Activated T-cell treated with anti-CD3 and anti-CD28 coated beads, Interleukin-2, amount 50 U/mL, for 4 hours (primary cell): ENCODE results near the gene PRCD. TPM values are rescaled to one million over a fixed set of nuclear protein-coding genes. Genes with fewer than 3 reads are reported as not detected.

Experiments used
- ATAC-seq, 2 donors: fragments of 200-7000 bp; cut with Tn5 transposase; one replicate each; pipeline ENCODE4 v1.10.0; 2021
- DNase-seq: peaks from one replicate; pipeline ENCODE4 v3.0.0-alpha.2; 2020
- H3K27me3 Mint-ChIP-seq: one replicate; pipeline ENCODE4 v1.8.0; 2021; ENCODE audit warnings: low read depth, mixed read lengths
- H3K36me3 Mint-ChIP-seq: one replicate; pipeline ENCODE4 v1.8.0; 2022; ENCODE audit warnings: mixed read lengths; ENCODE audit not compliant: insufficient read depth
- H3K4me1 Mint-ChIP-seq: one replicate; pipeline ENCODE4 v1.8.0; 2021; ENCODE audit warnings: low read depth, mixed read lengths
- H3K4me3 Mint-ChIP-seq: one replicate; pipeline ENCODE4 v1.8.0; 2021; ENCODE audit warnings: mild to moderate bottlenecking, moderate library complexity, mixed read lengths
- H3K9me3 Mint-ChIP-seq: one replicate; pipeline ENCODE4 v1.8.0; 2021; ENCODE audit warnings: mixed read lengths
- total RNA-seq, 3 donors: library from RNA; stranded (reverse); gene quantifications; one replicate each; pipeline ENCODE4 v1.2.1, GENCODE V29; 2021

PRCD gene
- total RNA-seq, 3 donors from 2014 or later, result not detected

DNA sequence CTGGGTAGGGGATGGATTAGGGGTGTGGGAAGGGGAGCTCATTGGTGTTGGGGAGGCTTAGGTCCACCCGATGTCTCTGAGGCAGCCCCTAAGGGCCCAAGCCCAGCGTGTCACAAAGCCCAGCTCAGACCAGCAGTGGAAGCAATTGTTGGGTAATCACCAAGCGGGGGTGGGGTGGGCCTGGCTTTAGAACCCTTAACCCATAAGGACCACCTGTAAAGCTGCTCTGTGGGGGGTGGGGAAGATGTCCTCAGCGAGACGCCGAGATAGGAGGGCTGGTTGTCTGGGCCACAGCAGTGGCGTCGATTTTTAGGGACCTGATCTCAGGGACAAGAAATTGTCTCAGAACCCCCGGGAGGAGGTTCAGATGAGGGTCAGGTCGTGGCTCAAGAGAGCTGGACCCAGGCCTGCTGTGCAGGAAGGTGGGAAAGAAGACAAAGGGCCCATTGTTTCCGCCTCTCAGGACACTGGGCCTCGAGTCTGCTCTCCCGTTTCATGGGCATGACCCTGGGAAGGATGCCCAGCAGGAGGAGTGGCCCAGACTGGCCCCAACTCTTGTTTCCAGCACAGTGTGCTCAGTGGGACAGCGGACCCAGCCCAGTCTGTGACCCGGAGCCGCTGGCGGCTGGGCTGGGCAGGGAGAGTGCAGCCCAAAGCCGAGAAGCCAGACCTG, 29.9 kb downstream of the PRCD start:
- Mint-ChIP-seq H3K27me3 (no peaks in the 10 kb centered on the region), H3K4me1 (peaks cover 30% of the 10 kb centered on the region), H3K4me3 (no peak overlapping the region), H3K9me3 (no peaks in the 10 kb centered on the region), H3K36me3 (peaks cover 22% of the 10 kb centered on the region)
- DNase-seq (no peak), ATAC-seq (no peak)

DNA sequence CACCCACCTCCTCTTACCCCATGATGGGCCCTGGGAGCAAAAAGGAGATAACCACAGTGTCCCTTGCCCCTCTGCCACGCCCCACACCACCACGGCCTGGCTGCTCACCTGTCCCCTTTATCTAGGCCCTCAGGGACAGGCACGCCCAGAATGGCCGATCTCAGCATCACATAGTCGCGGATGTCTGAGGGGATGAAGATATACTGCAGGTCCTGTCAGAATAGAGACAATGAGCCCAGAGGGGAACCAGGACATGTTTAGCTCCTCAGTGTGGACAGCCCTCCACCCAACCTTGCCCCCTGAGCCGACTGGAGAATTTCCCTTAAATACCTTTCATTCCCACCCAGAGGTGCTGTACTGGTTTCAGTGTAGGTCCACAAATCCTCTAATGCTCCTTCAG, 30.6 kb downstream of the PRCD start:
- no peaks in the 10 kb centered on the region for H3K27me3 Mint-ChIP-seq
- ATAC-seq (no peak), DNase-seq (no peak)
- H3K36me3 Mint-ChIP-seq, result peaks cover 15% of the 10 kb centered on the region
- H3K4me1 Mint-ChIP-seq, result peaks cover 25% of the 10 kb centered on the region
- no peak overlapping the region for H3K4me3 Mint-ChIP-seq
- no peaks in the 10 kb centered on the region for H3K9me3 Mint-ChIP-seq

DNA sequence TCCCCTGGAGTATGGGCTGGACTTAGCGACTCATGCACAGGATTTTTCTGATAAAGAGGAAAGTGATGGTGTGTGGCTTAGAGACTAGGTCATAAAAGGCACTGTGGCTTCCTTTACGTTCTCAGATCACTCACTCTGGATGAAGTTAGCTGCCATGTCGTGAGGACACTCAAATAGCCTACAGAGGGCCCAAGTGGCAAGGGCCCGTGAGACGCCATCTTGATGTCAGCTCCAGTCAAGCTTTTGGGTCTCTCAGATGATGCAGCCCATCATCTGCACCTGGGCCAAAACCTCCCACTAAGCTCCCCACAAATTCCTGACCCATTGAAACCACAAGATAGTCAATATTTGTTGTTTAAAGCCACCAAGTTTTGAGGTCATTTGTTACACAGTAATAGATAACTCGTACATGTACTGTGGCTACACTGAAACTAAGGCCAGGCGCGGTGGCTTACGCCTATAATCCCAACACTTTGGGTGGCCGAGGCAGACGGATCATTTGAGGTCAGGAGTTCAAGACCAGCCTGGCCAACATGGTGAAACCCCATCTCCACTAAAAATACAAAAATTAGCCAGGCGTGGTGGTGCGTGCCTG, 31.1 kb downstream of the PRCD start:
- DNase-seq (no peak), ATAC-seq (no peak)
- Mint-ChIP-seq H3K4me1 (peaks cover 20% of the 10 kb centered on the region), H3K36me3 (peaks cover 10% of the 10 kb centered on the region), H3K4me3 (no peak overlapping the region), H3K9me3 (no peaks in the 10 kb centered on the region), H3K27me3 (no peaks in the 10 kb centered on the region)

DNA sequence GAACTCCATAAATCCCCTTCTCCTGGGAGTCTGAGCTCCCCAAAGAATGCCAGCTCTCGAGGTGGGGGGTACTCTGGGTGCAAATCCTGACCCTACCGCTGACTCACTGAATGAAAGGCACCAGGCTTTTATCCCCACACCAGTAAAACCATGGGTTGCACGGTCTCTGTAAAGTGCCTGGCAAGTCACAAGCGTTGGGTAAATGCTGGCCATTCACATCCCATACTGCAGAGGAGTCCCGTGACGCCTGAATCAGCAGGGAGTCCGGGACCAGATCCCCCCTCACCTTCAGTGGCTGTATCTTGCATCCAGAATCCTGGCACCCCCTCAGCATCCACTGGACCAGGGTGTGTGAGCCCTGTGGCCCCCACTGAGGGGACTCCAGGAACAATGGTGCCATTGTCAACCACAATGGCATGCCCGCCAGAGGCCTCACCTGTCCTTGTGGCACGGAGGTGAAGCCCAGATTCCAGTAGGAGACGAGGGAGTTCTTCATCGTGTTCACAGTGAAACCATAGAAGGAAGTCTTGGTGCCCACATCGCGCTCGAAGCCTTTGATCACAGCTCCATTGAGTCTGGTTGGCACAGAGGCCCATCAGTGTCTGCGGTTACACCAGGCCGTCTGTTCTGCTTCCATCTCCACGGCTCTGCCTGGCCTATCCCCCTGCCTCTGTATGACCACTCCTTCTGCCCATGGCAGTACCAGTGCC, 32.5 kb downstream of the PRCD start:
- ATAC-seq, result no peak
- peaks cover 9% of the 10 kb centered on the region for H3K4me1 Mint-ChIP-seq
- H3K9me3 Mint-ChIP-seq, result no peaks in the 10 kb centered on the region
- no peak for DNase-seq
- H3K4me3 Mint-ChIP-seq, result no peak overlapping the region
- H3K36me3 Mint-ChIP-seq, result peaks cover 2% of the 10 kb centered on the region
- H3K27me3 Mint-ChIP-seq, result no peaks in the 10 kb centered on the region

DNA sequence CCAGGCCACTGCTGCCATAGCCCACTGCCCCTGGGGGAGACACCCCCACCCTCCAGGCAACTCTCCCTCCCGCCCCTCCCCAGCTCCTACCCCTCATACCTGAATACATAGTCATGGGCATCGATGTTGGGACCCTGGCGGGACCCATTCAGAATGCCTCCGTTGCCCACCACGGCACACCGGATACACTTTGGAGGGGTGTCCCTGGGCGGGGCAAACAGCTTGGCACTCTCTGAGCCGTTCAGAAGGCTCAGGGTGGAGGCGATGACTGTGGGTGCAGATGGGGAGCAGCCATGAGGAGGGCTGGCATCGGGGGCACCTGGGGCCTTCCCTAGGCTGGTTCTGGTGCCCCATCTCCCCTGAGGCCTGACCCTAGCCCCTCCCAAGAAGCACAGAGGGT, 33.3 kb downstream of the PRCD start:
- no peak for DNase-seq
- H3K4me1 Mint-ChIP-seq, result peaks cover 4% of the 10 kb centered on the region
- H3K36me3 Mint-ChIP-seq, result peaks cover under 1% of the 10 kb centered on the region
- ATAC-seq, result no peak
- no peaks in the 10 kb centered on the region for H3K9me3 Mint-ChIP-seq
- no peak overlapping the region for H3K4me3 Mint-ChIP-seq
- H3K27me3 Mint-ChIP-seq, result no peaks in the 10 kb centered on the region

DNA sequence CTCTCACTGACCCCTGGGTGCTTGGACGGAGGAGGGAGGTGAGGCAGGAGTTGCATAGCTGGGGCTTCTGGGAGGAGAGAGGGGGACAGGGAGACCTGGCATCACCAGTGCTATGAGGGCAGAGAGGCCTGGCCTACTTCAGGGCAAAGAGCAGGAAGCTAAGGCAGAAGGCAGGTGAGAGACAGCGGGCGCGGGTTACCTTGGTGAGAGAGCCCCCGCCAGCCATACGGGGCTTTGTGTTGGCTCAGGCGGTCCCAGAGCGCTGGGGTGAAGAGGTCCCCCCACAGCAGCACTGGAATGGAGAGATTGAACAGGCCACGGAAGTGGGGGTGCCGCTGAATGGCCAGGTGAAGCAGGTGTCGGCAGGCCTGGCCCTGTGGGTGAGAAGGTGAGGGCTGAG, 34.3 kb downstream of the PRCD start:
- no peaks in the 10 kb centered on the region for H3K27me3 Mint-ChIP-seq
- no peaks in the 10 kb centered on the region for H3K36me3 Mint-ChIP-seq
- DNase-seq (no peak), ATAC-seq (no peak)
- H3K4me1 Mint-ChIP-seq, result no peaks in the 10 kb centered on the region
- H3K9me3 Mint-ChIP-seq, result no peaks in the 10 kb centered on the region
- H3K4me3 Mint-ChIP-seq, result no peak overlapping the region

DNA sequence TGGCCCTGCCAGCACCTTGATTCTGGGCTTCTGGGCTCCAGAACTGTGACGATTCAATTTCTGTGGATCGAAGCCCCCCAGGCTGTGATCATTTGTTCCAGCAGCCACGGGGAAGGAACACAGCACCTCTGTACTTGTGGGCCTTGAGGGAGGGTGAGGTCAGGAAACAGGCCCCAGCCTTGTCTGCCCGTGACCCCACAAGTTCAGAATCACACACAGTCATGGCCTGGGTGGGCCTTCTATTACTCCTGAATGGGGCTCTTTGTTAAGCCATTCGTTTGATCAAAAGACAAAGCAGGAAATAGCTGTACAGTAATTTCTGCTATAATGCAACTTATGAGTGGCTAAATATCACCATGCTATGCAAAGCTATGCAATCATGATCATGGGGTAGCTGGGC, 35.7 kb downstream of the PRCD start:
- no peak overlapping the region for H3K4me3 Mint-ChIP-seq
- H3K27me3 Mint-ChIP-seq, result no peaks in the 10 kb centered on the region
- no peaks in the 10 kb centered on the region for H3K9me3 Mint-ChIP-seq
- ATAC-seq (no peak), DNase-seq (no peak)
- H3K4me1 Mint-ChIP-seq, result no peaks in the 10 kb centered on the region
- no peaks in the 10 kb centered on the region for H3K36me3 Mint-ChIP-seq

DNA sequence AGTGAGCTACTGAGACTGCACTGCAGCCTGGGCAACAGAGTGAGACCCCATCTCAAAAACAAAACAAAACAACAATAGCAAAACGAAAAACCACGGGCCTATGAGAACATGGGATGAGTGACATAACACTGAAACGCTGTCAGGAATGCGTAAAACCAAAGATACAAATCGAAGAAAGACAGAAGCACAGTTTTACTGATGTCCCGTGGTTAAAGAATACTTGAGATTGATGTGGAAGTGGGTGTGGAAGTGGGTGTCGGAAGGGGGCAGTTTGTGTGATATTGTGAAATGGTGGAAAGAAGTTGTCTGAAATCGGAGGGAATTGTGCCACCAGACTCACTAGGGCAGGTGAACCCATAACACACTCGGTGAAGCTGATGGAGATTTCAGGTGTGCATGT, 36.3 kb downstream of the PRCD start:
- no peaks in the 10 kb centered on the region for H3K36me3 Mint-ChIP-seq
- ATAC-seq, result no peak
- no peaks in the 10 kb centered on the region for H3K9me3 Mint-ChIP-seq
- DNase-seq, result no peak
- no peaks in the 10 kb centered on the region for H3K27me3 Mint-ChIP-seq
- no peak overlapping the region for H3K4me3 Mint-ChIP-seq
- H3K4me1 Mint-ChIP-seq, result no peaks in the 10 kb centered on the region

DNA sequence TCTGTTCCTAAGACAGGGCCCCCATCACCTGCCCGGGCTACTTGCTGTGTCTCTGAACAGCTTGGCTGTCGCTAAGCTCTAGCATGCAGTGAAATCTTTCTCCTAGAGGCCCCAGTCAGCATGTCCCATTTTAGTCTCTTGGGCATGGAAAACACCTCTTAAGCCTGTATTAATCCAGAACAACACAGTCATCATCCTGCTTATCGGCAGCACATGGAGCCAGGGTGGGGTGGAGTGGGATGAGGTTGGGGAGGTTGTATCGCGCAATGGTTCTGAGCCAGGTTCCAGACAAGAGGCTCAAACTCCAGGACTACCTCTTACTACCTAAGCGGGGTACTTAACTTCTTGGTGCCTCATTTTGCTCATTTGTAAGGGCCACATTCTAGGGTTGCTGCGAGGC, 38.0 kb downstream of the PRCD start:
- no peak for ATAC-seq
- DNase-seq, result no peak
- no peaks in the 10 kb centered on the region for H3K9me3 Mint-ChIP-seq
- H3K27me3 Mint-ChIP-seq, result peaks cover 6% of the 10 kb centered on the region
- H3K4me3 Mint-ChIP-seq, result no peak overlapping the region
- no peaks in the 10 kb centered on the region for H3K36me3 Mint-ChIP-seq
- no peaks in the 10 kb centered on the region for H3K4me1 Mint-ChIP-seq

DNA sequence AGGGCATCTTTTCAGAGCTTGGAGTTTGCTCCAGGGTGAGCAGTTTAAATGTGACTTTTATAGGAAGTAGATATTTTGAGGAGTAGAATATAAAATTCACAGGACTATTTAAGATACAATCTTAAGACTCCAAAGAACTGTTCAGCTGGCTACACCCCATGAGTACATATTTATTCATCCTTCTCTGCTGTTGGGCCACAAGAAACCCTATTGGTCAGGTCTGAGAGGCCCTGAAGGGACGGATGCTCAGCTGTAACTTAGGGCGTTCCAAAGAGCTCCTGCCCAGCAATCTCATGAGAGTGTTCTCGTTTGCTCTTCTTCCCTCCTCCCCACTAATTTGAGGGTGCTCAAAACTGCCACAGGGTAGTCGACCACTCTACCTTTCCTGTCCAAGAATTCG, 38.5 kb downstream of the PRCD start:
- ATAC-seq (no peak), DNase-seq (no peak)
- Mint-ChIP-seq H3K27me3 (peaks cover 8% of the 10 kb centered on the region), H3K36me3 (no peaks in the 10 kb centered on the region), H3K4me1 (no peaks in the 10 kb centered on the region), H3K4me3 (no peak overlapping the region), H3K9me3 (no peaks in the 10 kb centered on the region)

DNA sequence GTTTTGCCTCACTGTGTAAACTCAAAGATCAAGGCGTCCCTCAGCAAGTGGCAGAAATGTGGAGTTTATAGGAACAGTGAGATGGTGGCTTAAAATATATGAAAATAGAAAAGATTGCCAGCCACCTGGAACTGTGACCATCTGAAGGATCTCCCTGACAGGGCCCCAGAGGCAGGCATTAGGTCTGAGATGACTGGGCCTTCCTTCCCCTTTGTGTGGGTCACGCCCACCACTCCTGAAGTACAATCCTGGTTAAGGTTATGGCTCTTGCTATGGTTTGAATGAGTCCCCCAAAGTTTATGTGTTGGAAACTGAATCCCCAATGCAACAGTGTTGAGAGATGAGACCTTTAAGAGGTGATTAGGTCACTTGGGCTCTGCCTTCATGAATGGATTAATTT, 39.4 kb downstream of the PRCD start:
- Mint-ChIP-seq H3K4me3 (no peak overlapping the region), H3K27me3 (peaks cover 15% of the 10 kb centered on the region), H3K4me1 (no peaks in the 10 kb centered on the region), H3K36me3 (no peaks in the 10 kb centered on the region), H3K9me3 (no peaks in the 10 kb centered on the region)
- DNase-seq (no peak), ATAC-seq (no peak)

DNA sequence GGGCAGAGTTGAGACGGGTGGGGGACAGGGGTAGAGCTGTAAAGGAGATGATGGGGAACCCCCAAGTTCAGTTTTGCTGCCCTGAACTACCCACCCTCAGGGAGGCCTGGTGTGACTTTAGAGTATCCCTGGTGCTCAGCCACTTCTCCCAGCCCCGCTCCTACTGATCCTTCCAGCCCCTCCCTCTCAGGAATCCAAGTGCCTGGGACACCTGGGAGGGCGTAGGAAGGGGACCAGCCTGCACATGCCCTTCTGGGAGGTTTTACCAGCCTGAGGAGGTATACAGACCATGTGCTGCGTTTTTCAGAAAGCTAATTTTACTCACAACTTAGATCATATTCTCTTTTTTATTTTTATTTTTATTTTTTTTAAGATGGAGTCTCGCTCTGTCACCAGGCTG, 41.7 kb downstream of the PRCD start:
- Mint-ChIP-seq H3K9me3 (no peaks in the 10 kb centered on the region), H3K4me3 (no peak overlapping the region), H3K36me3 (no peaks in the 10 kb centered on the region), H3K4me1 (peaks cover 7% of the 10 kb centered on the region), H3K27me3 (peaks cover 24% of the 10 kb centered on the region)
- DNase-seq (no peak), ATAC-seq (no peak)

DNA sequence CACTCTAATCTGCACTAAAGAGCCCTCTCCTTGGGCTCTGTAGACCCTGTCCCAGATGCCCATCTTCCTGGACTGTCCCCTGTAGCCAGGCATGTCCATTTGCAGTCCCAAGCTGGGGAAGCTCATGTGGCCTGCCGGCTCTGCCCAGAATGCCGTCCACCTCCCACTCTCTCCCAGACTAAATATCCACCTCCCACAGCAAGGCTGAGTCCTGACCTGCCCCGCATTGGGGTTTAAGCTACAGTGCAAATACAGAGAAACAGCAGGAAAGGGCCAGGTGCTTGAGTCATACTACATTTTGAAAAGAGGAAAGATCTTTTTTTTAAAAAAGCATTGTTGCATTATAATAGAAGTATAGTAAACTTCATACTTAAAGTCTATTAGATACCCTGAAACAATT, 42.8 kb downstream of the PRCD start:
- DNase-seq, result no peak
- Mint-ChIP-seq H3K36me3 (no peaks in the 10 kb centered on the region), H3K9me3 (no peaks in the 10 kb centered on the region), H3K4me3 (no peak overlapping the region), H3K27me3 (peaks cover 35% of the 10 kb centered on the region), H3K4me1 (peaks cover 10% of the 10 kb centered on the region)
- ATAC-seq, result no peak

DNA sequence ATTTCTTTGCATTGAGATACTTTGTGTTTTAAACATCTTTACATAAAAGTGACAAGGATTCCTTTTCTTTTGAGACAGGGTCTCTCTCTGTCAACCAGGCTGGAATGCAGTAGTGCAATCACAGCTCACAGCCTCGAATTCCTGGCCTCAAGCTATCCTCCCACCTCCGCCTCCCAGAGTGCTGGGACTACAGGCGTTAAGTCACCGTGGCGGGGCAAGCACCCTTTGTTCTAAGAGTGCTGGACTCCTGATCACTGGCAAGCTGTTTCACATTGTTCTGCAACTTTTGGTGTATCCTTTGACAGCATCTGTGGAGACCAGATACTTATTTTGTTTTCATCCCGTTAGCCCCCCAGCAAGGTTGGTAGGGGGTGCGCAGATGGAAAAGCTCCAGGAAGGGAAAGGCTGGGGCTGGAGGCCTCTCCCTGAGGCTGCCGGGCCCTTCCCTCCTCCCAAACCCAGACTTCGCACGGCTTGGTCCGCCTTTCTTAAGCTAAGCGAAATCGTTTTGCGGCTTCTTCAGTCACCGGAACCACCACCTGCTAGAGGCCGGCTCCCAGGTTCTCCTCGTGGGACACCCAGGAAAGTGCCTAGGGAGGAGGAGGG, 44.7 kb downstream of the PRCD start:
- Mint-ChIP-seq H3K9me3 (no peaks in the 10 kb centered on the region), H3K36me3 (no peaks in the 10 kb centered on the region), H3K4me1 (peaks cover 10% of the 10 kb centered on the region), H3K4me3 (peak overlapping the region; percentile 65), H3K27me3 (peaks cover 51% of the 10 kb centered on the region)
- ATAC-seq (peak in 1 of 2 donors; percentile 4), DNase-seq (no peak)
